HG02973 (cell line): ENCODE data around the gene FZR1.
A peak's percentile ranks its signal among the peaks of the same experiment; 100 is the strongest.

Source experiments
- ATAC-seq: cut with Tn5 transposase; IDR thresholded peaks from one replicate; pipeline ENCODE4 v1.9.1; 2021; ENCODE audit warnings: moderate library complexity; ENCODE audit not compliant: unreplicated experiment

The FZR1 gene

GRCh38 chr19:3505598-3506383 lies at the start of gene FZR1:
TSS of gene FZR1 (plus strand) at chr19:3506311. CDS start at chr19:3522990, 16,679 bp downstream.
- peak; percentile 80 for ATAC-seq

- no peak for ATAC-seq
Observed at GRCh38 chr19:3456925-3457527, 49.1 kb upstream of the FZR1 start.

- ATAC-seq = no peak
Observed at GRCh38 chr19:3457528-3458228, 48.4 kb upstream of the FZR1 start.

- no peak for ATAC-seq
Observed at GRCh38 chr19:3458229-3459088, 47.7 kb upstream of the FZR1 start.

- no peak for ATAC-seq
Observed at GRCh38 chr19:3459089-3459881, 46.8 kb upstream of the FZR1 start.

GRCh38 chr19:3459965-3460582 lies 46.0 kb upstream of the FZR1 start:
- no peak for ATAC-seq

GRCh38 chr19:3462991-3463713 lies 43.0 kb upstream of the FZR1 start:
- ATAC-seq = no peak

- no peak for ATAC-seq
Observed at GRCh38 chr19:3463714-3464586, 42.2 kb upstream of the FZR1 start.

GRCh38 chr19:3464587-3465235 lies 41.4 kb upstream of the FZR1 start:
- ATAC-seq = no peak

GRCh38 chr19:3465552-3465951 lies 40.6 kb upstream of the FZR1 start:
- no peak for ATAC-seq

GRCh38 chr19:3466635-3467034 lies 39.5 kb upstream of the FZR1 start:
- no peak for ATAC-seq

GRCh38 chr19:3467437-3468198 lies 38.5 kb upstream of the FZR1 start:
- no peak for ATAC-seq

- no peak for ATAC-seq
Observed at GRCh38 chr19:3468211-3468610, 37.9 kb upstream of the FZR1 start.

- no peak for ATAC-seq
Observed at GRCh38 chr19:3469638-3470499, 36.2 kb upstream of the FZR1 start.

GRCh38 chr19:3470500-3471128 lies 35.5 kb upstream of the FZR1 start:
- ATAC-seq = no peak
